HFFc6 (cell line): Measurements from ENCODE around the gene UVRAG. TPM values are rescaled to one million over a fixed set of nuclear protein-coding genes. Genes with fewer than 3 reads are reported as not detected.

Experiments used
- DNase-seq: peaks from one replicate; pipeline ENCODE4 v3.0.0-alpha.2; 2018
- H3K27ac Mint-ChIP-seq: 2 replicates; pipeline ENCODE4 v1.8.0; 2020; ENCODE audit warnings: mild to moderate bottlenecking, mixed read lengths
- H3K27me3 Mint-ChIP-seq: 2 replicates; pipeline ENCODE4 v1.8.0; 2021; ENCODE audit warnings: mild to moderate bottlenecking, moderate library complexity, mixed read lengths; ENCODE audit not compliant: insufficient read depth
- H3K36me3 Mint-ChIP-seq: 2 replicates; pipeline ENCODE4 v1.8.0; 2021; ENCODE audit warnings: low read depth, mixed read lengths
- H3K4me1 Mint-ChIP-seq: 2 replicates; pipeline ENCODE4 v1.8.0; 2020; ENCODE audit warnings: low read depth, mixed read lengths
- H3K4me3 Mint-ChIP-seq: 2 replicates; pipeline ENCODE4 v1.8.0; 2020; ENCODE audit warnings: mild to moderate bottlenecking, moderate library complexity, mixed read lengths
- H3K9me3 Mint-ChIP-seq: 2 replicates; pipeline ENCODE4 v1.8.0; 2020; ENCODE audit warnings: mild to moderate bottlenecking, mixed read lengths
- CTCF ChIP-seq: fragments of 200-600 bp; sonication (generic); IDR thresholded peaks from 2 replicates; pipeline ENCODE4 v1.5.0; 2021; ENCODE audit warnings: antibody characterized with exemption, mild to moderate bottlenecking
- total RNA-seq, 6 experiments: library from RNA; stranded (reverse); fragmentation: NEBNext Ultra II Directional; extraction: Animal tissue kit (Norgen Biotek cat#: 25700); gene quantifications; 2 replicates in 1 of 6; 3 replicates in 5 of 6; pipeline ENCODE4 v1.2.3, GENCODE V29; 2021

The UVRAG gene
- total RNA-seq, 6 experiments from 2014 or later: 9.4 to 12.9 (median 10.7) TPM

- TF ChIP-seq CTCF: no peak
- H3K36me3 Mint-ChIP-seq: no peaks in the 10 kb centered on the region
- no peak overlapping the region for H3K27ac Mint-ChIP-seq
- H3K4me3 Mint-ChIP-seq: no peak overlapping the region
- DNase-seq: no peak
- H3K4me1 Mint-ChIP-seq: peaks cover 24% of the 10 kb centered on the region
- H3K27me3 Mint-ChIP-seq: no peaks in the 10 kb centered on the region
- H3K9me3 Mint-ChIP-seq: no peaks in the 10 kb centered on the region
Observed at GRCh38 chr11:76041208-76041607, 226.2 kb downstream of the UVRAG start.

GRCh38 chr11:76044750-76045320, 229.8 kb downstream of the UVRAG start:
- H3K27ac Mint-ChIP-seq: no peak overlapping the region
- no peak for TF ChIP-seq CTCF
- H3K36me3 Mint-ChIP-seq: peaks cover 15% of the 10 kb centered on the region; the same call in 1 of the 2 replicates
- H3K4me1 Mint-ChIP-seq: peaks cover 24% of the 10 kb centered on the region
- H3K4me3 Mint-ChIP-seq: no peak overlapping the region
- no peaks in the 10 kb centered on the region for H3K9me3 Mint-ChIP-seq
- no peaks in the 10 kb centered on the region for H3K27me3 Mint-ChIP-seq
- no peak for DNase-seq

- Mint-ChIP-seq H3K4me1 (peaks cover 25% of the 10 kb centered on the region), H3K9me3 (no peaks in the 10 kb centered on the region), H3K36me3 (peaks cover 15% of the 10 kb centered on the region; the same call in 1 of the 2 replicates), H3K4me3 (no peak overlapping the region), H3K27me3 (no peaks in the 10 kb centered on the region; the same call in 1 of the 2 replicates), H3K27ac (no peak overlapping the region)
- TF ChIP-seq CTCF: no peak
- no peak for DNase-seq
Observed at GRCh38 chr11:76047231-76047630, 232.2 kb downstream of the UVRAG start.

- H3K36me3 Mint-ChIP-seq: peaks cover 15% of the 10 kb centered on the region; the same call in 1 of the 2 replicates
Observed at GRCh38 chr11:76047766-76048165, 232.8 kb downstream of the UVRAG start.

GRCh38 chr11:76048763-76049162, 233.8 kb downstream of the UVRAG start:
- Mint-ChIP-seq H3K36me3 (peaks cover 21% of the 10 kb centered on the region), H3K4me1 (peaks cover 25% of the 10 kb centered on the region), H3K27me3 (no peaks in the 10 kb centered on the region; the same call in 1 of the 2 replicates), H3K27ac (no peak overlapping the region), H3K4me3 (no peak overlapping the region), H3K9me3 (no peaks in the 10 kb centered on the region)
- no peak for DNase-seq
- TF ChIP-seq CTCF: no peak

More at GRCh38 chr11:76047766-76048165, 232.8 kb downstream of the UVRAG start:
- no peak for TF ChIP-seq CTCF
- no peak for DNase-seq
- Mint-ChIP-seq H3K27me3 (no peaks in the 10 kb centered on the region; the same call in 1 of the 2 replicates), H3K9me3 (no peaks in the 10 kb centered on the region), H3K27ac (no peak overlapping the region), H3K4me3 (no peak overlapping the region), H3K4me1 (peaks cover 25% of the 10 kb centered on the region)
